DND-41 (cell line): ENCODE results near the gene GPATCH8.

Experiments
- ATAC-seq: fragments of 200-7000 bp; cut with Tn5 transposase; 3 replicates; pipeline ENCODE4 v1.9.1; 2021; ENCODE audit warnings: low read depth; ENCODE audit not compliant: insufficient read depth
- DNase-seq: peaks from one replicate; pipeline ENCODE4 v3.0.0-alpha.2; 2020
- H2AFZ ChIP-seq: 2 replicates; pipeline ENCODE4 v1.6.0; 2012; ENCODE audit warnings: low read depth, low read length
- H3K27ac ChIP-seq: 2 replicates; pipeline ENCODE4 v1.5.1; 2012; ENCODE audit warnings: low read length, inconsistent platforms
- H3K27me3 ChIP-seq: fragments of 200-600 bp; sonication (generic); 2 replicates; pipeline ENCODE4 v1.6.0; 2012; ENCODE audit warnings: low read length, mild to moderate bottlenecking, inconsistent platforms; ENCODE audit not compliant: insufficient read depth, poor library complexity
- H3K36me3 ChIP-seq: 2 replicates; pipeline ENCODE4 v1.5.1; 2012; ENCODE audit warnings: low read length, inconsistent platforms; ENCODE audit not compliant: insufficient read depth
- H3K4me1 ChIP-seq: 2 replicates; pipeline ENCODE4 v1.5.1; 2012; ENCODE audit warnings: mild to moderate bottlenecking, low read length; ENCODE audit not compliant: insufficient read depth
- H3K4me2 ChIP-seq: 2 replicates; pipeline ENCODE4 v1.6.0; 2012; ENCODE audit warnings: mild to moderate bottlenecking, moderate library complexity, low read length, inconsistent platforms; ENCODE audit not compliant: insufficient read depth
- H3K4me3 ChIP-seq, 2 experiments: fragments of 200-600 bp in 1 of 2; shearing (Covaris generic) in 1 of 2; 2 replicates each; pipeline ENCODE4 v1.5.1; 2012 to 2016; ENCODE audit warnings: inconsistent platforms in 2 of 2, low read length in 2 of 2, mild to moderate bottlenecking in 2 of 2, low read depth in 1 of 2, moderate library complexity in 1 of 2
- H3K79me2 ChIP-seq: 2 replicates; pipeline ENCODE4 v1.6.0; 2012; ENCODE audit warnings: low read length, inconsistent platforms; ENCODE audit not compliant: insufficient read depth
- H3K9ac ChIP-seq: 2 replicates; pipeline ENCODE4 v1.6.0; 2012; ENCODE audit warnings: low read depth, mild to moderate bottlenecking, inconsistent platforms, low read length, moderate library complexity
- H3K9me3 ChIP-seq: 2 replicates; pipeline ENCODE4 v1.5.1; 2012; ENCODE audit warnings: low read length, moderate library complexity, mild to moderate bottlenecking, inconsistent platforms; ENCODE audit not compliant: insufficient read depth, severe bottlenecking
- H4K20me1 ChIP-seq: 2 replicates; pipeline ENCODE4 v1.6.0; 2012; ENCODE audit warnings: low read length; ENCODE audit not compliant: insufficient read depth
- EZH2 ChIP-seq: IDR thresholded peaks from 3 replicates; pipeline ENCODE4 v1.6.1; 2012; ENCODE audit warnings: borderline replicate concordance, low read depth, mild to moderate bottlenecking, moderate library complexity, low read length, inconsistent platforms; ENCODE audit not compliant: severe bottlenecking
- TF ChIP-seq, protein P1 (sequence below): IDR thresholded peaks from 2 replicates; pipeline ENCODE4 v1.5.1; 2012; ENCODE audit warnings: borderline replicate concordance, low read length, moderate library complexity, mild to moderate bottlenecking; ENCODE audit not compliant: poor library complexity, severe bottlenecking; ENCODE audit errors: extremely low read depth

GPATCH8 gene

DNA sequence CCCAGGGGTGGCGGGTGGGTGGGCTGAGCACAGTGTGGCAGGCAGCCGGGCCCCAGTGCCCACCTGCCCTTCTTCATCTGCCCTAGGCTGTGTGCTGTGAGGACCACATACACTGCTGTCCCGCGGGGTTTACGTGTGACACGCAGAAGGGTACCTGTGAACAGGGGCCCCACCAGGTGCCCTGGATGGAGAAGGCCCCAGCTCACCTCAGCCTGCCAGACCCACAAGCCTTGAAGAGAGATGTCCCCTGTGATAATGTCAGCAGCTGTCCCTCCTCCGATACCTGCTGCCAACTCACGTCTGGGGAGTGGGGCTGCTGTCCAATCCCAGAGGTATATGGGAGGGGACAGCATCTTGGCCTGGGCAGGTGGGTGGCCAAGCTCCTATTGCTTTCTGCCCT, 151.7 kb downstream of the GPATCH8 start:
- TF ChIP-seq, protein P1, sequence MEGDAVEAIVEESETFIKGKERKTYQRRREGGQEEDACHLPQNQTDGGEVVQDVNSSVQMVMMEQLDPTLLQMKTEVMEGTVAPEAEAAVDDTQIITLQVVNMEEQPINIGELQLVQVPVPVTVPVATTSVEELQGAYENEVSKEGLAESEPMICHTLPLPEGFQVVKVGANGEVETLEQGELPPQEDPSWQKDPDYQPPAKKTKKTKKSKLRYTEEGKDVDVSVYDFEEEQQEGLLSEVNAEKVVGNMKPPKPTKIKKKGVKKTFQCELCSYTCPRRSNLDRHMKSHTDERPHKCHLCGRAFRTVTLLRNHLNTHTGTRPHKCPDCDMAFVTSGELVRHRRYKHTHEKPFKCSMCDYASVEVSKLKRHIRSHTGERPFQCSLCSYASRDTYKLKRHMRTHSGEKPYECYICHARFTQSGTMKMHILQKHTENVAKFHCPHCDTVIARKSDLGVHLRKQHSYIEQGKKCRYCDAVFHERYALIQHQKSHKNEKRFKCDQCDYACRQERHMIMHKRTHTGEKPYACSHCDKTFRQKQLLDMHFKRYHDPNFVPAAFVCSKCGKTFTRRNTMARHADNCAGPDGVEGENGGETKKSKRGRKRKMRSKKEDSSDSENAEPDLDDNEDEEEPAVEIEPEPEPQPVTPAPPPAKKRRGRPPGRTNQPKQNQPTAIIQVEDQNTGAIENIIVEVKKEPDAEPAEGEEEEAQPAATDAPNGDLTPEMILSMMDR: no peak
- H3K4me1 ChIP-seq: no peaks in the 10 kb centered on the region; the same call in 1 of the 2 replicates

DNA sequence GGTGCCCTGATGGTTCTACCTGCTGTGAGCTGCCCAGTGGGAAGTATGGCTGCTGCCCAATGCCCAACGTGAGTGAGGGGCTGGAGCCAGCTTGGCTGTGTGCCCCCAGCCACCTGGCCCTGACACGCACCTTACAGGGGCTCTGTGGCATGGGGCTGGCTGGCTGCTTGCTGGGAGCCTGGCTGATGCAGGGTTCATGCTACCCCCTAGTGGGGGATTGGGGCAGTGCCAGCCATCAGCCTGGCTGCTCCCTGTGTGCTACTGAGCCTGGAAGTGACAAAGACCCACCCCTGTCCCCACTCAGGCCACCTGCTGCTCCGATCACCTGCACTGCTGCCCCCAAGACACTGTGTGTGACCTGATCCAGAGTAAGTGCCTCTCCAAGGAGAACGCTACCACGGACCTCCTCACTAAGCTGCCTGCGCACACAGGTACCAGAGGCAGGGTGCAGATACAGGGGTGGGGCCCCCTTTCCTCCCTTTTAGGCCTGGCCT, 152.4 kb downstream of the GPATCH8 start:
- no peak for TF ChIP-seq EZH2
- TF ChIP-seq, protein P1: peak; percentile 93
- Histone ChIP-seq H2AFZ (no peak overlapping the region), H3K27ac (no peak overlapping the region), H3K4me1 (peaks cover 7% of the 10 kb centered on the region), H3K27me3 (no peaks in the 10 kb centered on the region), H3K9ac (no peak overlapping the region), H3K9me3 (no peaks in the 10 kb centered on the region), H3K4me3 (no peak overlapping the region), H3K4me2 (no peak overlapping the region), H3K79me2 (peaks cover 6% of the 10 kb centered on the region), H4K20me1 (peaks cover 13% of the 10 kb centered on the region), H3K36me3 (peaks cover 40% of the 10 kb centered on the region)
- DNase-seq (peak; percentile 79), ATAC-seq (peak; percentile 97)

More for the DNA sequence above, 151.7 kb downstream of the GPATCH8 start:
- no peak overlapping the region for H3K9ac ChIP-seq
- peaks cover 8% of the 10 kb centered on the region for H4K20me1 ChIP-seq
- H2AFZ ChIP-seq: no peak overlapping the region
- H3K79me2 ChIP-seq: no peaks in the 10 kb centered on the region
- H3K9me3 ChIP-seq: no peaks in the 10 kb centered on the region
- ATAC-seq (no peak), DNase-seq (no peak)
- no peak overlapping the region for H3K4me2 ChIP-seq
- peaks cover 42% of the 10 kb centered on the region for H3K36me3 ChIP-seq
- no peak overlapping the region for H3K4me3 ChIP-seq
- H3K27me3 ChIP-seq: no peaks in the 10 kb centered on the region
- H3K27ac ChIP-seq: no peak overlapping the region

GRCh38 chr17:44349553-44350070, 153.6 kb downstream of the GPATCH8 start:
- H3K4me2 ChIP-seq: no peak overlapping the region
- no peak overlapping the region for H3K27ac ChIP-seq

More at GRCh38 chr17:44349553-44350070, 153.6 kb downstream of the GPATCH8 start:
- peaks cover 11% of the 10 kb centered on the region for H3K79me2 ChIP-seq
- H3K4me3 ChIP-seq: no peak overlapping the region
- peaks cover 15% of the 10 kb centered on the region for H3K4me1 ChIP-seq
- TF ChIP-seq EZH2: no peak
- TF ChIP-seq, protein P1: no peak
- DNase-seq: no peak
- no peak overlapping the region for H3K9ac ChIP-seq
- H3K36me3 ChIP-seq: peaks cover 38% of the 10 kb centered on the region
- H3K27me3 ChIP-seq: no peaks in the 10 kb centered on the region
- H2AFZ ChIP-seq: no peak overlapping the region
- ATAC-seq: no peak
- no peaks in the 10 kb centered on the region for H3K9me3 ChIP-seq
- peaks cover 13% of the 10 kb centered on the region for H4K20me1 ChIP-seq
